HG03139 (cell line): ENCODE measurements around the gene RTEL1.
"Not testable (repeated sequence)": the region's sequence is repeated elsewhere in the genome, so short reads cannot be mapped to it uniquely, and the experiment has no call there.

ENCODE experiments used
- ATAC-seq: cut with Tn5 transposase; IDR thresholded peaks from one replicate; pipeline ENCODE4 v1.9.1; 2021; ENCODE audit not compliant: unreplicated experiment

RTEL1 gene

DNA sequence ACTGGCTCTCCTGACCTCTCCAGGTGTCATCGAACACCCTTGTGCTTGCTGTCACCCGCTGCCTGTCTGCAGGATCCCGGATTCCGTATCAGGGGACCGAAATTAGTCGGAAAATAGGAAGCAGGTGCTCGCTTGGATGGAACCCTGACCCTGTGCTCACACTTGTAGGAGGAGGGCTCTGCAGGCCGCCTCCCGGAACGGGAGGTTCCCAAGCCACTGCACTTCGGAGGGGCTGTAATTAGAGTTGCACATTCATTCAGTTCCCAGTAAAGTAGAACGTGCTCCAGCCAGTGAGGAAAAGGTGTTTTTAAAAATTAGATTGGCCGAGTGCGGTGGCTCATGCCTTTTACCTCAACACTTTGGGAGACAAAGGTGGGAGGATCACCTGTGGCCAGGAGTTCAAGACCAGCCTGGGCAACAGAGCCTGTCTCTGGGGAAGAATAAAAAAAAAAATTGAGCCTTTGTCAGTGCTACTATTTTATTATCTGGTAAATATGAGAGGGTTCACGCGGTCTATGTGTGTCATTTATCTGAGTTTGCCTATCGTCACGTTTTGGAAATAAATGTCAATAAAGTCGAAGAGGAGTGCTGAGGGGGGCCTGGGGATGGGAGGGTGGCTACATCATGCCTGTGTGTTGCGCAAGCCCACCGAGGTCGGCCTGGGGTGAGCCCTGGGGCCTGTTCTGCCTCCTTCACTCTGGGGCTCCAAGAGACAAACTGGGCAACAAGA, 29.7 kb upstream of the RTEL1 start:
- ATAC-seq, result no peak

DNA sequence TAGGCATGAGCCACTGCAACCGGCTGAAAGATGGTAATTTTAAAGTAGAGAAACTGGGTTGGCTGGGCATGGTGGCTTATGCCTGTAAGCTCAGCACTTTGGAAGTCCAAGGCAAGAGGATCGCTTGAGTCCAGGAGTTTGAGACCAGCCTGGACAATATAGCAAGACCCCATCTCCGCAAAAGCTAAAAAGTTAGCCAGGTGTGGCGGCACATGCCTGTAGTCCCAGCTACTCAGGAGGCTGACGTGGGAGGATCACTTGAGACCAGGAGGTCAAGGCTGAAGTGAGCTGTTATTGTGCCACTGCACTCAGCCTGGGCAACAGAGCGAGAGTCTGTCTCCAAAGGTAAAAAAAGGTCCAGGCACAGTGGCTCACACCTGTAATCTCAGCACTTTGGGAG, 27.2 kb upstream of the RTEL1 start:
- ATAC-seq, result not testable (repeated sequence)

DNA sequence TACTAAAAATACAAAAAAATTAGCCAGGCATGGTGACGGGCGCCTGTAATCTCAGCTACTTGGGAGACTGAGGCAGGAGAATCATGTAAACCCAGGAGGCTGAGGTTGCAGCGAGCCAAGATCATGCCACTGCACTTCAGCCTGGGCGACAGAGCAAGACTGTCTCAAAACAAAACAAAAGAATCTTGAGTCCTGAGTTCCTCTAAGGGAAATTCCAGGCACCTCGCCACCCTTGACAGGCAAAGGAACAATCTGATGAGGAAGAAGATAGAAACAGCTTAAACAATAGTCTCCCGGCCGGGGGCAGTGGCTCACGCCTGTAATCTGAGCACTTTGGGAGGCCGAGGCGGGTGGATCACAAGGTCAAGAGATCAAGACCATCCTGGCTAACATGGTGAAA, 26.7 kb upstream of the RTEL1 start:
- ATAC-seq, result not testable (repeated sequence)

DNA sequence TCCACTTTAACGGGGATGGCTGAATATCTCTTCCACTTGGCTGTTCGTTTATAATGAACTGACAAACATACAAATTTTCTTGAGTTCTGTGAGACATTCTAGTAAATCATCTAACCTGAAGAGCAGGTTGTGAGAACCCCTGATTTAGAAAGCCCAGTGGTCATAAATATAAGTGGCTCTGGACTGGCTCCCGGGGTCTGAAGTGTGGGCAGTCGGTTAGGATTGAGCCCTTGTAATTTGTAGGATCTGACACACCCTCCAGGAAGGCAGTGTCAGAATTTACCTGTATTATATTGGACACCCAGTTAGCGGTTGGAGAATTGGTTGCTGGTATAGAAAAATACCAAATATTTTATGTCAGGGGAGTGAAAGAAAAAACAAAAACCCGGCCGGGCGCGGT, 24.4 kb upstream of the RTEL1 start:
- no peak for ATAC-seq

DNA sequence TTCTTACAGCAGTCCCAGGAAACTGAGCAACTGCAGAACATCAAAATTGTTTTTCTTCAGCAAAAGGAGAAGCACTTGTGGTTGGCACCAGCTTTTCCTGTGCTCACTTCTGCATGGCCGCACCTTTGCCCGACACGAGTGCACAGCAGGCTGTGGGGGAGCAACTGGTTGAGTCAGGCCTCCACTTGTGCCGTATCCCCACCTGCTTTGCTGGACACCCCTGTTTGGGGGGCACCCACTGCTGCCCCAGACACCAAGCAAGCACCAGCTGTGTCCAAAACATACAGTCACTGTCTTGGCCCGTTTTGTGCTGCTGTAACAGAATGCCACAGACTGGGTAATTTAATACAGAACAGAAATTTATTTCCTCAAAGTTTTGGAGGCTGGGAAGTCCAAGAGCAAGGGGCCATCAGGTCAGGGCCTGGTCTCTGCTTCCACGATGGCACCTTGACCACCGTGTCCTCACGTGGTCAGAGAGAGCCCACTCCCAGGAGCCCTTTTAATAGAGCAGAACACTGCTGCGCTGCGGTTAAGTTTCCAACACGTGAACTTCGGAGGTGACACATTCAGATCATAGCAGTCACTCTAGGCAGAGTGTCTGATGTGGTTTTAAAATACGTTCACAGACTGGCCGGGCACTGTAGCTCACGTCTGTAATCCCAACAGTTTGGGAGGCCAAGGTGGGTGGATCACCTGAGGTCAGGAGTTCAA, 22.5 kb upstream of the RTEL1 start:
- no peak for ATAC-seq

DNA sequence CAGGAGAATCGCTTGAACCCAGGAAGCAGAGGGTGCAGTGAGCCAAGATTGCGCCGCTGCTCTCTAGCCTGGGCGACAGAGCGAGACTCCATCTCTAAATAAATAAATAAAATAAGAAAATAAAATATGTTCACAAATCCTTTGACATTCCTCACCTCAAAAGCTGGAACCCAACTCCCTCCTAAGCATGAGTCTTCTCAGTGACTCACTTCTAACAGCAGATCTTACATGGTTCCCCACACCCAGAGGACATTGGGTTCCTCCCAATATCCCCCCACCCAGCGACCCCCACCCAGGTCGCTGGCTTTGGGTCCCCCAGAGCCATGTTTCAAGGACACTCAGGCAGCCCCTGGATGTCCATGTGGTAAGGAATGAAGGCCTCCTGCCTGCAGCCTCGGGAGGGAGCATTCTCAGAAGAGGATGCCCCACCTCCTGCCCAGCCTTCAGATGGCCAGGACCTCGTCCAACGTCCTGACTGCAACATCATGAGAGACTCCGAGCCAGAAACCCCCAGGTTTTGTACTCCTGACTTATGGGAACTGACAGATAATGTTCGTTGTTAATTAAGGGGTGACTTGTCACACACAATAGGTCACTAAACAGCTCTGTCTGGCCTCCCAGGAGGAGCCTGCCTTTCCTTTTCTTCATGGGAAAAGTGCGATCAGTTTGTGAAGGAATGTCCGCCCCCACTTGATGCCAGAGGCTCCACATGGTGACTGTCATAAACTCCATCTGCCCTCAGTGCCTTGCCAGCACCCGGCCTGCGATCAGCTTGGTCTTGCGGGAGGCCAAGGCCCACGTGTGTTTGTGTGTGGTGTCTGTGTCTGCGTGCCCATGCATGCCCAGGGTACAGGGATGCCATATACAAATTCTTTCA, 21.1 kb upstream of the RTEL1 start:
- no peak for ATAC-seq

DNA sequence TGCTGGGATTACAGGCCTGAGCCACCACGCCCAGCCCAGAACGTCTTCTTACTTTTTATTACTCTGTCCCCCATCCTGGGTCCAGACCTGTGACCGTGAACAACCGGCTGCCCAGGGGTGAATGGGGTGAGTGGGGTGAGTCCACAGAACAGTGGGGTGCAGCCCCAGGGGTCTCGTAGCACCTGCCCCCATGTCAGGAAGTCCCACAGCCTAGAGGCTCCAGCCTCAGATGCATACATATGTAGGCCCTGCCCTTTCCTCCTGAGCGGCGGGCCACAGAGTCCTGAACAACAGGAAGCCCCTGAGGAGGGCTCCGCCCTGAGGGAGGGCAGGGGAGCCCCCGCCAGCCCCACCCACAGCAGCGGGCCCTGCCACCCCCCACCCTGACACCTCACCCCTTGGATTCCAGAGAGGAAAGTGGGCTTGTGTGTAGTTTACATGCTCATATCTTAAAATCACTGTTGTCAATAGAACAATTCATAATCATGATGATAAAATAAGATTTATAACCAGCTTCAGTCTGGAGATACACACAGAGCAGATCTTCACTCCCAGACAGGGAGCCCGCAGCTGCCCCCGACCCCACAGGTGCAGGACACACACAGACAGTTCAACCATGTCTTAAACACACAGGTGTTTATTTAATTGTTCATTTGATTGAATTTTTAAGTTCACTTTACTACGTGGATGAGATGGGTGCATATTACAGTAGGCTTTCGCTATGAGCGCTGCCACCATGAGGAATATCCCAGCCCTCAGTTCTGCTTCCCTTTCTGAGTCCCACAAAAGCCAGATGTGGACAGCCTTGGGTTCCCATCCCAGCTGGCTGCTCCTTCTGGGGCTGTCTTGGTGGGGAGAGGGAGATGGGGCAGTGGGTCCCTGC, 18.8 kb upstream of the RTEL1 start:
- ATAC-seq, result no peak

DNA sequence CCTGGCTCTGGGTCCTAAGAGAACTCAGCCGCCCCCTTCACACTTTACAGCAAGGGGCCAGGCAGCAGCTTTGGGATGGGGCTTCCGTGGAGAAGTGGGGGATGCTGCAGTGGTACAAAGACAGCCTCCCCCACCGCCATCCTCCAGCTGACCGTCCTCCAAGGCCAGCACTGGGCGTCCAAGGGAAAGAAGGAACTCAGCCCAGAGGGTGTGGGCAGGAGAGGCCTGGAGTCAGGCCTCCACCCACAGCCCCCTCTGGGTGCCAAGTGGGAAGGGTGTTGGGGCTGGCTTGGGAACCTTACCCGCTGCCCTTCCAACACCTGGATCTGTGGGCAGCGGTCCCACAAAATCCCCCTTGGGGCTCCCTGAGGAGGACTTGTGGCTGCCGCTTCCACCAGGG, 18.0 kb upstream of the RTEL1 start:
- ATAC-seq, result no peak

DNA sequence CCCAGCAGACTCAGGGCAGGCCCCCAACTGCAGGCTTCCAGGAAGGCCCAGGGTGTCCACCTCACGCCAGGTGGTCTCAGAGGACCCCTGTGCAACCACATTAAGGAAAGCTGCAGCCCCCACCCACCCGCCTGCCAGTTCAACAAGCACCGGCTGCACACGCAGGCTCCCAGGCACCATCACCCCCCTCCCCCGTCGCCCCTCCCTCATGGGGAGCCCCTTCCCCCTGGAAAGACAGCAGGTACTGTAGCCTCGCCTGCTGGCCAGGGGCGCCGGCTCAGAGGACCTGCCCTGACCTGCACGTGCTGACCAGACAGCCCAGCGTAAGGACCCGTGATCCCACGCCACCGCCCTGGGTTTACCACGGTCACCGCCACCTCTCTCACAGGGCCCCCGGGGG, 17.4 kb upstream of the RTEL1 start:
- not testable (repeated sequence) for ATAC-seq

DNA sequence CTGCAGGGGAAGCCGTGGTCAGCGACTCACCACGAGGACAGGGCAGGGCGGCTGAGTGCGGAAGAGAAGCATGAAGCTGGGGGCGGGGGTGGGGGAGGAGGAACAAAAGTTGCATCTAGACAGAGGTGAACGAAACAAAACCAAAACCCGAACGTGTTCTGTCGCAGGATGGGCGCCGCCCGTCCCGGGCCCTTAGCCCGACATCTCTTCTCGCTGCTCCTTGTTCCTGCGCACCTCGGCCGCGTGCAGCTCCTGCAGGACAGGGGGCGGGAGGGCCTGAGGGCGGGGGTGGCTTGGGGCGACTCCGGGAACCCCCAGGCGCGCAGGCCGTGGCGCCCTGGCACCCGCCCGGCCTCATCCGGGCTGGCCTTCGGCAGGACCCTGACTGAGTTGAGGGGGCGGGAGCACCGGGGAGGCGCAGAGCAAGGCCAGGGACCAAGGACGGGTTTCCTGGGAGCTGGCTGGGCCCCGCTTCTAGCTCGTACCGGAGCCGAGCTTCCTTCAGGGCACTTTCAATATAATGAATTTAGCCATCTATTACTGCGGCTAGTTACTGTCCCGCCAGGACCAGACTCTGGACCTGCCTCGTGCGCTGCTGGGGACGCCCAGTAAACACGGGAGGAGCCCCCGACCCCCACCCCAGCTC, 16.8 kb upstream of the RTEL1 start:
- peak; percentile 22 for ATAC-seq

DNA sequence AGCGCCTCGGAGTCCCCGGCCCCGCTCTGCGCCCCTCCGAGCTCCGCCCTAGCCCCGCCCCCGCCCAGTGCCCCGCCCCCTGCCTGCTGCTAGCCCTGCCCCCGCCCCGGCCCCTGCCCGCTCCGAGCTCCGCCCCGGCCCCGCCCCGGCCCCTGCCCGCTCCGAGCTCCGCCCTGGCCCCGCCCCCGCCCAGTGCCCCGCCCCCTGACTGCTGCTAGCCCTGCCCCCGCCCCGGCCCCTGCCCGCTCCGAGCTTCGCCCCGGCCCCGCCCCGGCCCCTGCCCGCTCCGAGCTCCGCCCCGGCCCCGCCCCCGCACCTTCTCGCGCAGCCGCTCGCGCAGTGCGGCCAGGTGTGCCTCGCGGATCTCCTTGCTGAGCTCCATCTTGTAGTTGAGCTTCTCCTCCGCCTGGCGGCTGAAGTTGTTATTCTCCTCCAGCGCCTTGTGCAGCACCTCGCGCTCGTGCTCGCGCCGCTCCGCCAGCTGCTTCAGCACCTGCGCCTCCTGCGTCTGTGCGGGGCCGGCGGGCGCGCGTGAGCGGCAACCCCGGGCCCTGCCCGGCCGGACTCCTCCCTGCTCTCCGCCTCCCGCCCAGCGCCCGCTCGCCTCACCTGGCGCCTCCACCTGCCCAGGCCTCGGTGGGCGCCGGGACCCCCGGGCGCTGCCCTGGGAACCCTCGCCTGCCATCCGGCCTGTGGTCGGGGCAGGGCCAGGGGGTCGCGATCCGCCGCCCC, 16.2 kb upstream of the RTEL1 start:
- ATAC-seq, result peak; percentile 55

DNA sequence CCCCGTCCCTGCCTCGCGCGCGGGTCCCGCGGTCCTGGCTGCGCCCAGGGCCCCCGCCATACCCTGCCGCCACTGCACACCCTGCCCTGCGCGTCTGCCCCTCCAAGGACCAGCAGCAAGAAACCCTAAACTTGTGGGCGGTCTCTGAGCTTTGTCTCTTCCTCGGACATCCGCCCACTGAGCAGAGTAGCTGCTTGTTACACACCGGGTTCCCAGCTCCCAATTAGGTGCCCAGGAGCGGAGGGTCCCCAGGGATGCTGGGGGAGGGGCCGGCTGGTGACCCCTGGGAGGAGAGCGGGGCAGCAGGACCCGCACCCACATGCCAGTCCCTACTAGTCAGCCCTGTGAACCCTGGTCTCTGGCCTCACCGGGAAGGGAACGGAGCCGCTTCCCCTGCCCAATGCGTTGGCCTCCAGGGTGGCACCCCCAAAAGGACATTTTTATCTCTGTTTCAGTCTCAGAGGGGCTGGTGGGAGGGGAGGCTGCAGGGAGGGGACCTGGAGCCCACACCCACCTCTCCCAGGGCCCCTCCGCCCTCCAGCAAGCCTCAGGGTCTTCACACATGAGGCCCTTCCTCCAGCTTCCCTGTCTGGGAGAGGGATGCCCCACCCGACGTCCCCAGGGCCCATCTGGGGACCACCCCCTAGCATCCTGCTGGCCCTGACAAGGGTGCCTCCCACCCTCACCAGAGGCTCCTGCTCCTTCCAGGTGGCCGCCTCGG, 15.4 kb upstream of the RTEL1 start:
- no peak for ATAC-seq

DNA sequence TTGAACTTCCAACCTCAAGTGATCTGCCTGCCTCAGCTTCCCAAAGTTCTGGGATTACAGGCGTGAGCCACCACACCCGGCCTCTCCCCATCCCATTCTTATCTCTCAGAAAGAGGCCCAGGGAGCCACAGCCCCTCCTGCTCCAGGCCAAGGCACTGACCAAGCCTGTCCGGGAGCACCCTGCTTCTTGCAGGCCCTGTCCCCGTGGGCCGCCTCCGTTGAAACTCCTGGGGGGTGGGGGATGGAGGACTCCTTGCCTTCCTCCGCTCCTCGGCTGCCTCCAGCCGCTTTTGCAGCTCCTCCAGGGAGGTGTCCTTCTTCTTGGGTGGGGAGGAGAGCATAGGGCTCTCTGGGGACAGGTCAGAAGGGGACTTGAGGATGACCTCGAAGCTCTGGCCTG, 14.6 kb upstream of the RTEL1 start:
- ATAC-seq, result no peak

DNA sequence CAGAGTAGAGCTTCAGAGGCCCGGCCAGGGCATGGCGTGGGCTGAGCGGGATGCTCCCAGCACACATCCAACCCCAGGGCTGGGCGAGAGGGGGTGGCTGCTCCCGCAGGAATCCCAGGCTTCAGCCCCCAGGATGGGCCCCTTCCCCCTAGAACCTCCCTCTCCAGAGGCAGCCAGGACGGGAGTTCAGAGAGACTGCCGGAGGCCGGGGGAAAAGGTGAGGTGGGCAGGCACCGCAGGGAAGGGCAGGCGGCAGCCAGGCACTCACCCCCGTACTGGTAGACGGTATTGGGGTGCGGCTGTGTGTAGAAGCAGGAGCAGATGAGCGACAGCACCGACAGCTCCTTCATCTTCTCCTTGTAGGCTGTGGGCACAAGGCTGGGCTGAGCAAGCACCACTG, 14.2 kb upstream of the RTEL1 start:
- ATAC-seq, result no peak

DNA sequence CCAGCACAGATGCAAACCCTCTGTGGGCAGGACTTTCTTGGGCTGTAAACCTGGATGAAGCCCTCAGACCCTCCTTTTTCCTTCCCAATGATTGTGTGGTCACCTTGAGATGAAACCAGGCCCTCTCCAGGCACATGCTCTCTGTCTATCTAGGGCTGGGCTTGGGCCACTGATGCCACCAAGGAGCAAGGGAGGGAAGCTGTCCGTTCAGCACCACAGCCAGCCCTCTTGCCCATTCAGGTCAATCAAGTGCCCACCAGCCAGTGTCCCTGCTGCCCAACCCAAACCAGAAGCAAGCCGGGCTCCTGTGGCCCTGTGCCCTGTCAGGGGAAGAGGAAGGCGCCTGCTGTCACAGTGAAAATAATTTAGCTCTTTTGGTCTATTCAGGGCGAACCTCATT, 12.9 kb upstream of the RTEL1 start:
- ATAC-seq, result no peak

DNA sequence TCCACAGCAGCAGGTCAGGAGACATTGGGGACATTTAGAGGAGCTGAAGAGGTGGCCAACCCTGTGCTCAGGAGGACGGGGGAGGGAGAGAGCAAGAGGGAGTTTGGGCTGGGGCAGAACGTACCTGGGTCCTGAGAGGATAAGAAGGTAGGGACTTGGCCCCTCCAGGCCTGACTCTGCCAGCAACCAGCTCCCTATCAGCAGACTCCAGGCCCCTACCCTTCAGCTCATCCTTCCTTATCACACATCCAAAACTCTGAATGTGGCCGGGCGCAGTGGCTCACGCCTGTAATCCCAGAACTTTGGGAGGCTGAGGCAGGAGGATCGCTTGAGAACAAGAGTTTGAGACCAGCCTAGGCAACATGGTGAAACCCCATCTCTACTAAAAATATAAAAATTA, 9.9 kb upstream of the RTEL1 start:
- ATAC-seq, result no peak

DNA sequence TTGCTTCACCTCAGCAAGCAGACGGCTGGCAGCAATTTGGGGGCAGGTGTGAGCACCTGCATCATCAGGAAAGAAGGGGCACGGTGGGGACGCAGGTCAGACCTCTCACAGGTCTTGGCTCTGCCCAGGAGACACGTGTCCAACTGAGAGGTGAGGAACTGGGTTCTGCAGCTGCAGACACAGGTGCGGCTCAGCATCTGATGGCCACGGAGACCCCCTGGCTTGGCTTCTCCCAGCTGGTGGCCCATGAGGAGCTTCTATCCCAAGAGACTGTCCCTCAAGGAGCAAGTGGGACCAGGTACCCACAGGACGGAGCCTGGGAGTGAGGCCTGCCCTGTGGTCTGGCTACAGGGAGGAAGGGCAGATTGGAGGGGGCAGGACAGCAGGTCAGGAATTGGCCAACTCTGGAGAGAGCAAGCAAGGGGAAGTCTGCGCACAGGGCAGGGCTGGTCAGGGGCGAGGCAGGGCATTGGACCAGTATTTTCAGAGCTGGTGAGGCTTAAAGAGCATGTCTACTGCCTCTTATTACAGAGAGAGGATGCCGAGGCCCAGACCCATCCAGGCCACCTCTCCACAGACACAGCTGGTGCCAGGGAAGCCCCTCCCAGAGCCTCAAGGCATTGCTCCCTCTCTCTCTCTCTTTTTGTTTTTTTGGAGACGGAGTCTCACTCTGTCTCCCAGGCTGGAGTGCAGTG, 9.1 kb upstream of the RTEL1 start:
- no peak for ATAC-seq

DNA sequence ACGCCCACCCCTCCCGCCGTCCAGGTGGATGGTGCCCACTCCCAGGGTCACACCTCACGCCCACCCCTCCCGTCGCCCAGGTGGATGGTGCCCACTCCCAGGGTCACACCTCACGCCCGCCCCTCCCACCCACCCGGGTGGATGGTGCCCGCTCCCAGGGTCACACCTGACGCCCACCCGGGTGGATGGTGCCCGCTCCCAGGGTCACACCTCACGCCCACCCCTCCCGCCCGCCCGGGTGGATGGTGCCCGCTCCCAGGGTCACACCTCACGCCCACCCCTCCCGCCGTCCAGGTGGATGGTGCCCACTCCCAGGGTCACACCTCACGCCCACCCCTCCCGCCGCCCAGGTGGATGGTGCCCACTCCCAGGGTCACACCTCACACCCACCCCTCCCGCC, 7.6 kb upstream of the RTEL1 start:
- ATAC-seq, result not testable (repeated sequence)

DNA sequence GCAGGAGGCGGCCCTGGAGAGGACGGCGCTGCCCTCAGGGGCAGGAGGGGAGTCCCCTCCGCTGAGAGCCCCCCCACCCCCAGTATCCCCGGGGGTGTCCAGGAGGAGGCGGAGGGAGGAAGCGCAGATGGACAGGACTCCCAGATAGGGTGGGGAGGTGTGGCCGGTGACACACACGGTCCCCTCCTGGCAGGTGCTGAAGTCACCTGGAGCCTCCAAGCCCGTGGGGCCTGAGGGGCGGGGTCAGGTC, 6.2 kb upstream of the RTEL1 start:
- no peak for ATAC-seq
